Measurements from ENCODE around the gene HPS4.

Gene HPS4

DNA sequence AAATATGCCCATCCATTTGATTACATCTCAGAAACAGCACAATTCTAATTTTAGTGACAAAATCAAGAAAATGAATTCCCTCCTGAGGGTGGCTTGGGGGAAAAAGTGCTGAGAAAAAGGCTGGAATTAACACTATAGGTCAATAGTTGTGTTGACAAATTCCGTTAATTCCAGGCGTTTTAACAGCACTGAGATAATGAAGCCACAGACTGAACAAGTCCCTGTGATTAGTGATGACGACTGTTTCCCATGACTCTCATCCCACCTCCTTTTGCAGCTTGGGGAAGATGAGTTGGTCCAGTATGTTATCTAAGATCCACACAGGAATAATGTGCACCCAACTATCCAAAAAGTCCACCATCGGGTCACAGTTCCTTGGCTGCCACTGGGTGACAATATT is 12.9 kb upstream of the HPS4 start:
- DNase-seq (ENCODE audit: low read depth) = no peak

DNA sequence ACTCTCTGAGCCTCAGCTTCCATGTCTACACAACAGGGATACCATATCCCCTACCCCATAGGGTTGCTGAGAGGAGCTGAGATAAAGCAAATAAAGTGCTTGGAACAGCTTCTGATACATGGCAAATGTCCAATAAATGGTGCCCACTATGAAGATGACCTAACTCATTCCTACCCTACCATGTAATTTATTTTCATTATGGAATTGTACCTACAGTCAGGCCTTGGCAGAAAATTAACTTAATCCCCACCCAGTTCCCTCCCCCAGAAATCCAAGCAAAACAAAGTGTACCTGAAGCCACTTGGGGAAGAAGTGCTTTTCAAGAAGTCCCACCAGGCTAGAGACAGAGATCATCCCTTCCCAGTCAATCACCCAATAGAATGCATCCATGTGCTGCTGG is 10.9 kb upstream of the HPS4 start:
- DNase-seq (ENCODE audit: low read depth) = no peak

DNA sequence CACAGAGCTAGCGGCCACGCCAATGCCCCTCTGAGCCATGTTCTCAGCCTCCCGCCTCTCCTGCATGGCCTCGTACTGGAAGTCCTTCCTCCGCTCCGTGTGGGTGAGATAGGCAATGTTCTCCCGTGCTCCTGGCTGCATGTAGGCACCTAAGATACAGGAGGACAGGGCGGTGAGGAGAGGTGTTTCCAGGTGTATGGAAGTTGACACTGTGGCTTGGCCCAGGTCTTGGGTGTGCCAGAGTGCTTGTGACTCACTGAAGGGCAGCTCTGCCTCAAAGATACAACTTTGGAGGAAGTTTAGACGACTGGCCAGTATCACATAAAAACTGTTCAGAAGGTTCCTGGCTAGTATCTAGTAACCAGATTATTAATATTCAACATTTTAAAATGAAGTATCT is 8.6 kb upstream of the HPS4 start:
- DNase-seq (ENCODE audit: low read depth) = no peak

DNA sequence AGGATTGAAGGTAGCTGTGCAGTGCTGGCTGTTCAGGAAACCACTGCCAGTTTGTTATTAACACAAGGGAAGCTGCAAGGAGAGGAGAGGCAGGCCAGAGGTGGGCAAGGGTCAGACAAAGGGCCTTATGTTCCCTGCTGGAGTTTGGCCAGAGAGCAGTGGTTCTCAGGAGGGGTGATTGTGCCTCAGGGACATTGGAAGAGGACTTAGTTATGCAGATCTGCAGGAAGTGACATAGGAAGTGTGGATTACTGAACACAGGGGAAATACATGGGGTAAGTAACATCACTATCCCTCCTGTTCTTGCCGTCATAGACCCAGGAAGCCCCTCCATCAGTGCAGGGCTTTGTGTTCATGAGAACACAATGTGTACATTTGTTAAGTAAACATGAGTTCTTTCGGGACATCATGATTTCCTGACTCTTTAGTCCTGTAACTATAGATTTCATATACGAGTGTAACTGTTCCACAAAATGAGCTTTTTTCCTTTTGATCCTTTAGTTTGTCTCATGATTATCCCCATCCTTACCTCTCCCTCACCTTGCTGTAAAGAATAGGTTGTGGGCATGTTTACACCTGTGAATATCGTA is 6.0 kb upstream of the HPS4 start:
- DNase-seq (ENCODE audit: low read depth) = no peak

DNA sequence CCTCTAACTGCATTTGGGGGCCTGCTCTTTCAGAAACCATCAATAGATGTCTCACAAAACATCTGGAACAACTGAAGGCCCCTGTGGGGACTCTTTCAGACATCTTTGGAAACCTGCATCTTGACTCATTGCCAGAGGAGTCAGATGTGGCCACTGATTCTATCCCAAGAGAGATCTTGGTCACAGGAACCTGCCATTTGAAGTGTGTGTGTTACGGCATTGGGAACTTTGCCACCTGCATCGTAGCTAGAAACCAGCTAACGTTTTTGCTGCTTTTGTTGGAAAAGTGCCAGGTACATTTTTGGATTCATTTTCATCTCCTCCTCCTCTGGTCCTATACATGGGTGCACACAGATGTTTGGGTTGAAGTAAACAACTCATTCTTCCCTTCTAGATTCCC is 4.4 kb upstream of the HPS4 start:
- no peak for DNase-seq (ENCODE audit: low read depth)

DNA sequence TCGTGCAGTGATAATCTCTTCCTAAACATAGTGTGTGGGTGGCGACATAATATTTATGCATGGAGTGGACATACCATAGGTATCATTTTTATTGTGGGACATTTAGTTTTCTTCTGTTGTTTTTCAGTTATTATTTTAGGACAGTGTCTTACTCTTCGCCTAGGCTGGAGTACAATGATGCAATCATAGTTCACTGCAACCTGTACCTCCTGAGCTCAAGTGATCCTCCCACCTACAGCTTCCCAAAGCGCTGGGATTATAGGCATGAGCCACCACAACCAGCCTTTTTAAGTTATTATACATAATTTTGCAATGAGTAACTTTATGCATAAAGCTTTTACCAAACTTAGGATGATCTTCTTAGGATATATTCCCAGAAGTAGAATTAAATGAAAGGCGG is 2.8 kb upstream of the HPS4 start:
- DNase-seq (ENCODE audit: low read depth) = no peak

DNA sequence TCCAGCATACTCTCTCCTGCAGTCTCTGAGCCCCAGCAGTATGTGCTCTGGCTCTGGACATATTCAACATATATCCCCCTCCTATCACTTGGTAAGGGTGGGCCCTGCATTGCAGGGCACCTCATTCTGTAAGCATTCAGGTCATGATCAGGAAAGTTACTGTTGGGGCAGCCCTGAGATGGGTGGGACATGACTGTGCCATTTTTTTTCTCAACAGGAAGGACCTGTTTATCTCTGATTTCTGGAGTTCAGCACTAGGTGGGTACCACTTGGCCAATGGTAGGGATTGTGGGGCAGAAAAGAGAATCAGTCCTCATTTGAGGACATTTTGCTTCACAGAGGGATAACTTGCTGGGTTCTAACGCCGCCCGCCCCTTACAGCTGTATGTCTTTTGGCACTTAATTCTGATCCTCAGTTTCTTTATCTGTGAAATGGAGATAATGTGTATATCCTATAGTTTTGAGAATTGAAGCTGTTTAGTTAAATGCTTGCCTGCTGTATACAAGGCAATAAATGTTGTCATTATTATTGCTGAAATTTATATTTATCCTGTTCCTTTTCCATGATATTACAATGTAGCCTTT is 2.3 kb upstream of the HPS4 start:
- DNase-seq (ENCODE audit: low read depth) = no peak

DNA sequence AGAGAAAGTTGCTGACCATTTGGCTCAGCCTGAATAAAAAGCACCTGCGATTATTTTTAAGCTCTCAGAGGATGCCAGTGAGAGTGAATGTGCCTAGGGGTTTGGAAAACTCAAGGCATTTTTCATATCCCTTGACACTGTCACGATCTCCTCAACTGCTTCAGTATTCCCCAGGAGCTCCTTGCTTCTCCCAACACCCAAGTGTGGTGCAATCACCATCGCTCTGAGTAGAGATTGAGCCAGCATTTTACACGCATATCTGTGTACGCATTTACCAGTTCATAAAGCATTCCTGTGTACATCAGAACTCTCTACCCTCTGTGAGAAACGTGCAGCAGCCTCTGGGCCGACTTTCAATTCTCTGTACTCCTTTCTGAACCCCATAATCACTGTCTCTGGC is 1.4 kb upstream of the HPS4 start:
- no peak for DNase-seq (ENCODE audit: low read depth)

DNA sequence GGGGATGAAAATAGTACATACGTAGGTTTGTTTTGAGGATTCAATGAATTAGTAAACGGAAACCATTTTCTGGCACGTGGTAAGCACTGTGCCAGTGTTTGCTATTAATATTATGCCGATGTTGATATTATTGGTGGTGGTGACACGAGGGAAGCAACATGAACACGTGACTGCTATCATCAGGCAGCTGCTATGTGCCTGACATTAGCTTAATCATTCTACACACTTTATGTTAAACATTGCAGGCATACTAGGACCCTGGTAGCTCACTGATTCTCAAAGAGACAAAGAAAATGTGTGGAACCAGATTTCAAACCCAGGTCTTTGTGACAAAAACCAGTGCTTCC is 750 bp upstream of the HPS4 start:
- no peak for DNase-seq (ENCODE audit: low read depth)

DNA sequence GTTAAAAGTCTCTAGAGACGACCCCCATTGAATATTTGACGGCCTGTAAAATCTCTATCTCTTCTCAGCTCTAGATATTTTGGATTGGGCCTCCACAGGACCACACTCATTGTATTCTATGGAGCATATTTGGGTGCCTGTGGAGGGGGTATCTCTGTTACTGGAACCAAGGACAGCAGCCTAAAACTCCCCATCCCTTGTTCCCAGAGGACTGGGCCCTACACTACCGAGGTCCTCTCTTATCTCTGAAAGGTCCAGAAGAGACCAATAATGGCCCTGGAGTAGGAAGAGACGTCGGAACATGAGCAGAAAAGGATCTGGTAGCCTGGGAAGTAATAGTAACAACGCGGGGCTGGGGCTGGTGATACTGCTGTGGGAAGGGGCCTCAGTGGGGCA is 542 bp downstream of the HPS4 start:
- no peak for DNase-seq (ENCODE audit: low read depth)

DNA sequence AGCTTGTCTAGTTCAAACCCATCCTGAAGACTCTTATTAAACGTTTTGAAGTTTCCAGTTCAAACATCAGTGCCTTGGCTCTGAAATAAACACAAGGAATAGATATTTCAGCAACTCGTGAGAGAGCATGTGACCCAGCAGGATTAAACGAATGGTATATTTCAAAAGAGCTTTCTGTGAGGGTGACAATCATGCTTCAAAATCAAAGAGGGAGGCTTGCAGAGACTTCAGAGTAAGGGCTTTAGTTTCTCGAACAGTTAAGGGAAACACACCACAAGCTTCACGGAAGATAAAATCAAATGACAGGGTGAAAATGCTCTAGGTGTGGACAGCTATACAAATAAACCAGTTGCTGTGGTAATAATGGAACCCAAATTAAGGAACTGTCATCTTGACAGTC is 1.4 kb downstream of the HPS4 start:
- DNase-seq (ENCODE audit: low read depth) = no peak

DNA sequence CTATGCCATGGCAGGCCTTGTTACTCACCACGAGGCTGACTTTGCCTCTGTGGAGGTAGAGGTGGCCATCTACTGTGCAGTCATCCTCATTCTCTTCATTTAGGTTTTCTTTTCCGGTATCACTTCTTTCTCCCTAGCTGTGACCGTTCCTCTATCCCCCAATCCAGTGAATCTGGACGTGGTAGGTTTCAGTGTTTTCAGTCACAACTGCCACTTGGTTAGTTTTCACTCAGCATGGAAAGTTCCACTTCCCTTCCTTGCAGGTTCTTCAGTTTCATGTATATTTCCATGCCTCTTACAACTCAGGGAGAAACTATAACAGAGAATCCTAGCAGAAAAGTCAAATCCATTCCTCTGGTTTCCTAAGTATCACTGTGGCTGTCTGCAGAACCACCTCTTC is 1.9 kb downstream of the HPS4 start:
- no peak for DNase-seq (ENCODE audit: low read depth)

DNA sequence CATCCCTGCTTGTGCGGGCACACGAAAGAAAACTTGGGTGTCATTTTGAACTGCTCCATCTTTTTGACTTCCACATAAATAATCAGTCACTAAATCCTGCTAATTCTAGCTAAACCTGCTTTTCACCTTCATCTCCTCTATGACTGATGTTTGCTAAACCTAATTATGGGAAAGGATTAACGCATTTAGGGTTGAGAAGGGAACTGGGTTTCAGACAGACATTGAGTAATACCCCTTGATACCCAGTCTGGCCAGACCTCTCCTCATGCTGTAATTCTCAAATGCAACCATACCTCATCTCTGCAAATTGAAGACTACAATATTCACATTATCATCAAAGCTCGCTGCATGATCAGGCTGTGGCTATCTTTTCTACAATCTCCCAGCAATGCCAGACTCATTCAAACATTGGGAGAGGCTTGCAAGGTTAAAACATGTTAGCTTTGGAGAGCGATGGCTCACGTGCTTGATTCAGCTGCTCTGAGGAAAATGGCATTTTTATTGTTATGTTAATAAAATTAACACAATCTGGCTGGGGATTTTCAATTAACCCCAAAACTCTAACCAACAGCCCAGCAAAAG is 2.4 kb downstream of the HPS4 start:
- no peak for DNase-seq (ENCODE audit: low read depth)

DNA sequence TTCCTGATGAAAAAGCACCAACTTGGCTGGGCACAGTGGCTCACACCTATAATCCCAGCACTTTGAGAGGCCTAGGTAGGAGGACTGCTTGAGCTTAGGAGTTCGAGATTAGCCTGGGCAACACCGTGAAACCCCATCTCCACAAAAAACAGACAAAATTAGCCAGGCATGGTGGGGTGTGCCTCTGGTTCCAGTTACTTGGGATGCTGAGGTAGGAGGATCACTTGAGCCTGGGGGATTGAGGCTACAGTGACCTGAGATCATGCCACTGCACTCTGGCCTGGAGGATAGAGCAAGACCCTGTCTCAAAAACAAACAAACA is 3.0 kb downstream of the HPS4 start:
- DNase-seq (ENCODE audit: low read depth) = no peak

DNA sequence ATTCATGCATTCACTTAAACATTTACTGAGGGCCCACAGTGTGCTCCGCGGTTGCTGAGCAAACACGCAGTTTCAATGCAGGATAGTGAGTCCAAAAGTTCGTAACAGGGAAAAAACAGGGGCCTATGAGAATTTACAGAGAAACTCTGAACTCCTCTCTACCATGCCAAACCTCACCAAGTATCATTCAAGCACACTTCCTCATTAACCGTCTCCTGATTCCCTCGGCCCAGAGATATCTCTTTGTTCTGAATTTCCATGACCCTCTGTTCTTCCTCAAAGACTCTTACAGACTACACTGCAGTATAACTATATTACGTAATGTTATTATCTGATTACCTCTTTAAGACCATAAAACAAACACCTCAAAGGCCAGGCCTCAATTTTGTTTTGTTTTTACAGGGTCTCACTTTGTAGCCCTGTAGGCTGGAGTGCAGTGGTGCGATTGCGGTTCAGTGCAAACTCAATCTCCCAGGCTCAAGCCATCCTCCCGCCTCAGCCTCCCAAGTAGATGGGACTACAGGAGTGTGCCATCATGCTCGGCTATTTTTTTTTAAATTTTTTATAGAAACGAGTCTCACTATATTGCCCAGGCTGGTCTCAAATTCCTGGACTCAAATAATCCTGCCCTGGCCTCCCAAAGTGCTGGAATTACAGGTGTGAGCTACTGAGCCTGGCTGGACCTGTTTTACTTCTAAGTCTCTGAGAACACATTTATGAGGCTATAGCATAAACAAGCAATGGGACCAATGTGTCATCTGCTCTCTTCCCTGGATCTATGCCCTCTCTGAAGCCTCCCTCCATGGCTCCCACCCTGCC is 3.6 kb downstream of the HPS4 start:
- DNase-seq (ENCODE audit: low read depth) = no peak

DNA sequence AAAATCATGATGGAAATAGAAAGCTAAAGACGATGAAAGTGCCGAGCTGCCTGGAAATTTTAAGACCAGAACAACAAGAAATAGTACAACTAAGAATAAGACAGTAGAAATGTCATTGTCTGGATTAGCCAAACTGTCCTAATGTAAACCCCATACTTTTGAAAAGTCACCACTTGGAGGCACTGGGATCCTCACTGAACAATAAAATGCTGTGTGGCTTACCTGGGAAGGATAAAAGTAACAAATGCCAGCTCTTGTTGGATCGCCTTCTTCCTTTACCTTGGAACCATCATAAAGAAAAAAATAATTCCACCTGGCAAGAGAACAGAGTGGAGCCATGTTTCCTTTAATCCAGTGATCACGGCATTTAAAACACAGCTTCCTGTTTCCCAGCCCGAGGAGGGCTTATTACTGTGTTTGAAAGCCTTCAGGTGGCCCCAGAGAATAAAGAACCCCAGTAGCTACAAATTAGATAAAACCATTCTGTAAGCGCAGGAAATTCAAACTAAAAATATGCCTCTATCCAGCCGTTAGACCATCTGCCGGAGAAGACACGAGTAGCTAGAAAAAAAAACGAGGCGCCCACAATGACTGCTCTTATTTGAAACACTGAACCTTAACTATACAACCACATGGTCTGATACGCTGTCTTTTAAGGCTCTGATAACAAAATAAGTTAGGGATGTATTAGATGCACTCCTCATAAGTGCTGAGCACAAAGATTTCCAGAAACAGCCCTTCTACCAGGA is 4.4 kb downstream of the HPS4 start:
- no peak for DNase-seq (ENCODE audit: low read depth)

DNA sequence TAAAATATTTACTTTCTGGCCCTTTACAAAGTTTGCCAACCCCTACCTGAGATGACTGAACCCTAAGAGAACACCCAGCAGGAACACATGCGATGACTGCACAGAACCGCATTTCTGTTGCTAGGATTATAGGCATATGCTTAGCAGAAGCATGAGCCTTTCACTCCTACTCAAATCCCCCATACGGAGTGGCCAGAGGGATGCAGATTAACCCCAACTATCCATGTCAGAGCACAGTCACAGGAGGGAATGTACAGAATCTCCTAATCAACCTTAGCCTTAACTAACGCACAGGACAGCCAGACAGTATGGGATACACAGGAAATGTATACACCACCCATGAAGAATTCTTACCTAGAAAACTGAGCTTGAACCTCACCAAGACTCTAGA is 6.2 kb downstream of the HPS4 start:
- no peak for DNase-seq (ENCODE audit: low read depth)

DNA sequence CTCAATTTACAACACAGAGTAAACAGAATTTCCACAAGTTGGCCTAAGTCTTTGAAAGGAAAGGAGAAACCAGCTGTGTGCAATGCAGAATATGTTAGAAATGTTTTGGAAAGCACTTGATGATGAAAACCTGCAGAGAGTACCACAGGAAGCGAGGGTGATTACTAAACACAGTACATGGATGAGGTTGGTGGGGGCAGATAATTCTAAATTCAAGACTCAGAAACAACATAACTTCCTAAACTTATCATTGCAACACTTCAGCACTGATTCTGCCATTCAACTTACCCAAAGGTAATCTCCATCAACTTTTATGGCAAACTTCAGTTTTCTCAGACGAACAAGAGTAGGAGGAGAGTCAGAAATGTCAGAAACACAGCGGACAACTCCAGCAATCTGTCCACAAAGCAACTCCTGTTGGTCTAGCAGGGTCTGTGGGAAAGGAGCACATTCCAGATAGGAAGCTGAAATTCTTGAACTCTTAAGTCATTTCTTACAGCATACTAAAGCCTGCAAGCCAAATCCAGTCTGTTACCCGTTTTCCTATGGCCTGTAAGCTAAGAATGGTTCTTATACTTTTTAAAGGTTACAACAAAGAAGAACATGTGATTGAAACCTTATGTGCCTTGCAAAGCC is 6.8 kb downstream of the HPS4 start:
- no peak for DNase-seq (ENCODE audit: low read depth)

DNA sequence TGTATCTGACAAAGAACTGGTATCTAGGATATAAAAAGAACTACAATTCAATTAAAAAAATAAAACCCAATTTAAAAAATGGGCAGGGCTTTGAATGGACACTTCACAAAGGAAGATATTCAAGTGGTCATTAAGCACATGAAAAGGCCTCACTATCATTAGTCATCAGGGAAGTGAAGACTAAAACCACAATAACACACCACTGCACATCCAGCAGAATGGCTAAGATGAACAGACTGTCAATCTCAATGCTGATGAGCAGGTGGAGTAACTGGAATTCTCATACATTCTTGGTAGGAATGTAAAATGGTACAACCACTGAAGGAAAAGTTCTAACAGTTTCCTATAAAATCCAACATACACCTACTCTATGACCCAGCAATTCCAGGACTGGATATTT is 8.9 kb downstream of the HPS4 start:
- no peak for DNase-seq (ENCODE audit: low read depth)

DNA sequence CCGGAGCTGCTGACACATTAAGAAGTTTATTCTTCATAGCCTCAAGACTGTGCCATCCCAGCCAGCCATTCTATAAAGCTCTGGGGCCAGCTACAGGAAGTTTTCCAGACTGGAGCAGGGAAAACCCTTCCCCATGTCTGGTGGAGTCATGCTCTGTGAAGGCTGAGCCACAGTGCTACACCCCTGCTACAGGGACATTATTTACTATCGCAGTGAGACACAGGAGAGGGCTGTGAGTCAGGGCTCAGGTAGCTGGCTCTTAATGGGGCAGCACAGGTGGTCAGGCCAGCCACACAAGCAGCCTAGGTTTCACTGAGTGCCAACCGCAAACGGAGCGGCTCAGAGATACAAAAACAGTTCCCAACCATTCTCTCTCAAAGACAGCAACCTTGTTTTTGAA is 12.1 kb downstream of the HPS4 start:
- DNase-seq (ENCODE audit: low read depth) = no peak

DNA sequence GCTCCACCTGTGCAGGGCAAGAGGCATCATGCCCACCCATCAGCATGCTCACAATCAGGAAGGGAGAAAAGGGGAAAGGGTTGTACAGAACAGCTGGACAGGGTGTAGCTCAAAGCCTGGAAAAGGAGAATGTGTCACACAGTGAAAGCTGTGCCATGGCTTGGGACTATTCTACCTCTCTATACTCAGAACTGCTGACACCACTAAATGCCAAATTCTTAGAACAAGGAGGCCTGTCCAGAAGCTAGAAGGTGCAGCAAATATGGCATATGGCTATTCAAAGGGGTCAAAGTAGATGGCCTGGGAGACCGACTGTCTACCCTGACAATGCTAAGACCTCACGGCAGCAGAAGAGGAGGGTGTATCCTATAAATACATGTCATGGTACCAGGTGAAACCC is 12.8 kb downstream of the HPS4 start:
- DNase-seq (ENCODE audit: low read depth) = no peak

DNA sequence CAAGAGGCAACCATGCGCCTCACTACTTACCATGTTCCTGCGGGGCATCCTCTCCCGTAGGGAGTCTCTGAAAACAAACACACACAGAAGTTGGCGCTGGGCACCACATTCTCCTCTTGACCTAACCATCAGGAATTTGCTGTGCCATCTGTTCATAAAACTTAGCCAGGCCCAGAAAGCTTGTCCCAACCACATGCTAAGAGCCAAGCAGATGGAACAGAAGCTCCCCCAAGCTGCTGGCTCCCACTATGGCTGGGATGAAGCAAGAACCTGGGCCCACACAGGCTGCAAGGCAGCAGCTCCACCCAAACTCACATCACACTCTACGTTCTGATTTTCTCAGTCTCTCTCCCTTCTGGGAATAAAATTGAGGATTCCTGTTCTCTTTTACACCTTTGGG is 17.4 kb downstream of the HPS4 start:
- DNase-seq (ENCODE audit: low read depth) = no peak

DNA sequence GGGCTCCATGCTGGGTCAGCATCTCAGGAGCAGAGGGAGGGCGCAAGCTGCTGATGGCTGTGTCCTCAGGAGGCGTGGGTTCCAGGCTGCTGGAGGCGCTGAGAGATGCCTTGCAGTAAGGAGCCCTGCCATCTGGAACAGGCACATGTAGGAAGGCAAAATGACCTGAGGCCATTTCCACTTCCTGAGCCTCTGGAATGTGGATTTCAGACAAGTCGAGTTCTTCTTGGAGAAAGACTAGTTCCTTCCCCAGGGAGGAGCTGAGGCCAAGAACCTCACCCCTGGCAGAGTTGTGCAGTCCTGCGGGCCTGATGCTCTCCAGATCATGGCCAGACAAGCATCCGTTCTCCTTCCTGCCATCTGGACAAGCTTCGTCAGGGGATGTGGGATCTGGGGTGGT is 19.3 kb downstream of the HPS4 start:
- DNase-seq (ENCODE audit: low read depth) = no peak
